SK-N-SH (cell line): ENCODE data around the gene FCHO2. TPM values are rescaled to one million over a fixed set of nuclear protein-coding genes. Genes with fewer than 3 reads are reported as not detected.

Experiments
- CTCF ChIA-PET: fragments of 300-600, 350-600 bp; formaldehyde crosslinking; extraction: SDS; loops from one replicate; lab custom pipeline; 2021; lab: Yijun Ruan, JAX
- POLR2A ChIA-PET: fragments of 350-600 bp; sonication (Branson Sonifier 250); formaldehyde crosslinking; extraction: SDS; loops from one replicate; lab custom pipeline; 2020; ENCODE audit warnings: antibody characterized with exemption, inconsistent platforms; lab: Yijun Ruan, JAX
- DNase-seq: peaks from one replicate; pipeline ENCODE4 v3.0.0; 2012
- H2AFZ ChIP-seq: fragments of 200-600 bp; sonication (generic); 2 replicates; pipeline ENCODE4 v1.8.1; 2016; ENCODE audit warnings: antibody characterized with exemption, mild to moderate bottlenecking, low read depth
- H3F3A ChIP-seq: fragments of 200-600 bp; sonication (generic); replicated peaks from 2 replicates; pipeline ENCODE3; 2016; ENCODE audit warnings: antibody characterized with exemption, mild to moderate bottlenecking; ENCODE audit not compliant: insufficient read depth
- H3K27ac ChIP-seq, 2 experiments: fragments of 200-500 bp in 1 of 2; fragments of 200-600 bp in 1 of 2; sonication (Bioruptor generic) in 1 of 2; sonication (generic), shearing (Covaris generic) in 1 of 2; 2 replicates each; pipeline versions ENCODE4 v1.5.1 to v1.6.1; 2014 to 2016; ENCODE audit warnings: low read depth in 2 of 2, inconsistent platforms in 1 of 2, low read length in 1 of 2, mild to moderate bottlenecking in 1 of 2, mixed read lengths in 1 of 2
- H3K27me3 ChIP-seq: fragments of 200-600 bp; sonication (generic), shearing (Covaris generic); 2 replicates; pipeline ENCODE4 v1.6.1; 2016; ENCODE audit warnings: mixed run types; ENCODE audit not compliant: insufficient read depth
- H3K36me3 ChIP-seq, 2 experiments: fragments of 200-500 bp in 1 of 2; fragments of 200-600 bp in 1 of 2; sonication (Bioruptor generic) in 1 of 2; sonication (generic) in 1 of 2; replicated peaks in 1 of 2; 2 replicates each; pipeline versions ENCODE3 to v1.5.1; 2014 to 2016; ENCODE audit warnings: low read length in 1 of 2, mild to moderate bottlenecking in 1 of 2; ENCODE audit not compliant: insufficient read depth in 2 of 2, control insufficient read depth in 1 of 2
- H3K4me1 ChIP-seq, 2 experiments: fragments of 200-500 bp in 1 of 2; fragments of 200-600 bp in 1 of 2; sonication (Bioruptor generic) in 1 of 2; sonication (generic), shearing (Covaris generic) in 1 of 2; 2 replicates each; pipeline versions ENCODE4 v1.5.1 to v1.6.1; 2014 to 2016; ENCODE audit warnings: low read depth in 1 of 2, low read length in 1 of 2, mixed run types in 1 of 2; ENCODE audit not compliant: insufficient read depth in 2 of 2, control insufficient read depth in 1 of 2
- H3K4me2 ChIP-seq: fragments of 200-600 bp; sonication (generic), shearing (Covaris generic); 2 replicates; pipeline ENCODE4 v1.6.1; 2017; ENCODE audit warnings: mixed run types
- H3K4me3 ChIP-seq, 2 experiments: fragments of 200-500 bp in 1 of 2; fragments of 200-600 bp in 1 of 2; sonication (Bioruptor generic) in 1 of 2; sonication (generic), shearing (Covaris generic) in 1 of 2; 2 replicates each; pipeline versions ENCODE4 v1.5.1 to v1.8.1; 2014 to 2016; ENCODE audit warnings: low read depth in 2 of 2, inconsistent platforms in 1 of 2, low read length in 1 of 2, mild to moderate bottlenecking in 1 of 2, mixed read lengths in 1 of 2, moderate library complexity in 1 of 2
- H3K79me2 ChIP-seq: fragments of 200-600 bp; sonication (generic); 2 replicates; pipeline ENCODE4 v1.8.1; 2017; ENCODE audit warnings: mild to moderate bottlenecking; ENCODE audit not compliant: insufficient read depth
- H3K9ac ChIP-seq: fragments of 200-600 bp; sonication (generic); 2 replicates; pipeline ENCODE4 v1.6.1; 2017; ENCODE audit warnings: mixed run types
- H3K9me2 ChIP-seq: fragments of 200-600 bp; sonication (generic); 2 replicates; pipeline ENCODE4 v1.6.1; 2017; ENCODE audit warnings: mixed run types
- H3K9me3 ChIP-seq: fragments of 200-600 bp; sonication (generic); 2 replicates; pipeline ENCODE4 v1.6.1; 2017; ENCODE audit warnings: mixed run types, mild to moderate bottlenecking, moderate library complexity
- H4K20me1 ChIP-seq: fragments of 200-600 bp; sonication (generic); 2 replicates; pipeline ENCODE4 v1.6.1; 2017; ENCODE audit warnings: mild to moderate bottlenecking, mixed run types; ENCODE audit not compliant: insufficient read depth
- CHD2 ChIP-seq: fragments of 150-350 bp; IDR thresholded peaks from 2 replicates; pipeline ENCODE4 v1.6.1; 2018; ENCODE audit warnings: low read length; ENCODE audit not compliant: partially characterized antibody
- EZH2phosphoT487 ChIP-seq: fragments of 200-600 bp; sonication (generic); IDR thresholded peaks from 2 replicates; pipeline ENCODE4 v1.6.1; 2017; ENCODE audit warnings: low read depth, mixed run types, mild to moderate bottlenecking, antibody characterized with exemption, moderate library complexity, borderline replicate concordance
- FOSL2 ChIP-seq: IDR thresholded peaks from 2 replicates; pipeline ENCODE4 v1.4.0; 2012; ENCODE audit warnings: low read depth, mild to moderate bottlenecking, moderate library complexity, borderline replicate concordance
- GATA2 ChIP-seq: sonication (generic); formaldehyde crosslinking; IDR thresholded peaks from 2 replicates; pipeline ENCODE4 v1.5.0; 2020; ENCODE audit warnings: mild to moderate bottlenecking, missing genetic modification reagents
- IRF3 ChIP-seq: fragments of 150-350 bp; IDR thresholded peaks from 2 replicates; pipeline ENCODE4 v1.6.1; 2016; ENCODE audit warnings: mild to moderate bottlenecking, low read depth, low read length
- JUND ChIP-seq: IDR thresholded peaks from 2 replicates; pipeline ENCODE4 v1.4.0; 2012
- MAX ChIP-seq: IDR thresholded peaks from 2 replicates; pipeline ENCODE4 v1.4.0; 2012; ENCODE audit warnings: low read depth
- MEF2A ChIP-seq: IDR thresholded peaks from 2 replicates; pipeline ENCODE4 v1.4.0; 2012; ENCODE audit warnings: low read depth, borderline replicate concordance
- NFIC ChIP-seq: IDR thresholded peaks from 2 replicates; pipeline ENCODE4 v1.4.0; 2012; ENCODE audit warnings: borderline replicate concordance
- PBX3 ChIP-seq: IDR thresholded peaks from 2 replicates; pipeline ENCODE4; 2012
- POLR2AphosphoS5 ChIP-seq: IDR thresholded peaks from 2 replicates; pipeline ENCODE4 v1.6.1; 2012; ENCODE audit warnings: low read depth, low read length
- REST ChIP-seq: IDR thresholded peaks from 2 replicates; pipeline ENCODE4 v1.6.1; 2012; ENCODE audit warnings: mild to moderate bottlenecking, low read depth, low read length, moderate library complexity
- RFX5 ChIP-seq: IDR thresholded peaks from 2 replicates; pipeline ENCODE4 v1.6.1; 2012; ENCODE audit warnings: mild to moderate bottlenecking, improper control_type of control experiment, low read length
- SMC3 ChIP-seq: IDR thresholded peaks from 2 replicates; pipeline ENCODE4 v1.6.1; 2012; ENCODE audit warnings: low read depth, low read length, improper control_type of control experiment
- TAF1 ChIP-seq: IDR thresholded peaks from 2 replicates; pipeline ENCODE4 v1.6.1; 2012; ENCODE audit warnings: low read depth, mild to moderate bottlenecking, low read length, moderate library complexity, borderline replicate concordance
- TEAD4 ChIP-seq: IDR thresholded peaks from 2 replicates; pipeline ENCODE4 v1.4.0; 2012; ENCODE audit warnings: mild to moderate bottlenecking, borderline replicate concordance; ENCODE audit not compliant: insufficient read depth
- USF2 ChIP-seq: fragments of 150-350 bp; IDR thresholded peaks from 2 replicates; pipeline ENCODE4 v1.6.1; 2017; ENCODE audit warnings: antibody characterized with exemption, low read length, low read depth, borderline replicate concordance
- WGBS: methylation state at CpG from one replicate; pipeline ENCODE4 v1.1.6; 2017; ENCODE audit warnings: low lambda C conversion rate; 5-methylcytosine and 5-hydroxymethylcytosine counted together
- polyA plus RNA-seq, 3 experiments: library from polyadenylated mRNA; depleted of rRNA; stranded (reverse); fragments of >200 nt; gene quantifications; 2 replicates each; pipeline ENCODE4 v1.2.3, GENCODE V29; 2012
- TF ChIP-seq, protein P1 (sequence below): IDR thresholded peaks from 2 replicates; pipeline ENCODE4 v1.4.0; 2012; ENCODE audit warnings: low read depth, borderline replicate concordance

FCHO2 gene
- polyA plus RNA-seq, 1 of the 3 experiments (the other 2 are of a cell fraction): 5.2 TPM

- no peaks in the 10 kb centered on the region for H3K4me1 ChIP-seq
- H3K36me3 ChIP-seq: peaks cover 13 to 57% of the 10 kb centered on the region in 2 experiments
- no peak overlapping the region for H3K27ac ChIP-seq
- H3K9me3 ChIP-seq: 0 out of 2 replicates have a peak, but pooled peaks cover 3% of the 10 kb centered on the region
- TF ChIP-seq JUND: no peak
- TF ChIP-seq MEF2A: no peak
- TF ChIP-seq IRF3: no peak
- no peak for TF ChIP-seq MAX
- TF ChIP-seq POLR2AphosphoS5: no peak
- TF ChIP-seq FOSL2: no peak
- no peak for TF ChIP-seq PBX3
- TF ChIP-seq EZH2phosphoT487: no peak
- TF ChIP-seq NFIC: no peak
- H2AFZ ChIP-seq: no peak overlapping the region
- no peak for DNase-seq
- no peak overlapping the region for H3K9ac ChIP-seq
- 0 out of 2 replicates have a peak, but pooled peaks cover 4% of the 10 kb centered on the region for H3K9me2 ChIP-seq
- H3K4me2 ChIP-seq: no peak overlapping the region
- no peak overlapping the region for H3K4me3 ChIP-seq
- H3F3A ChIP-seq: no peaks in the 10 kb centered on the region
- H4K20me1 ChIP-seq: no peaks in the 10 kb centered on the region
- CTCF ChIA-PET: interaction anchor here (0.5 kb wide), 1 partner anchor 1194 kb away, joined by 3 read pairs; no protein-coding TSS in a partner anchor
- H3K79me2 ChIP-seq: peaks cover 26% of the 10 kb centered on the region; the same call in 1 of the 2 replicates
- H3K27me3 ChIP-seq: no peaks in the 10 kb centered on the region
- POLR2A ChIA-PET: no interaction called here
These were observed 35.6 kb downstream of the FCHO2 start for GRCh38 chr5:72991394-72991793.

GRCh38 chr5:72994578-72994977 lies 38.7 kb downstream of the FCHO2 start:
- Histone ChIP-seq H3K27me3 (no peaks in the 10 kb centered on the region), H3K79me2 (0 out of 2 replicates have a peak, but pooled peaks cover 4% of the 10 kb centered on the region), H3K4me1 (no peaks in the 10 kb centered on the region), H3K9me3 (0 out of 2 replicates have a peak, but pooled peaks cover 3% of the 10 kb centered on the region), H3K4me2 (no peak overlapping the region), H3K27ac (no peak overlapping the region), H3K36me3 (peaks cover 13 to 56% of the 10 kb centered on the region in 2 experiments), H3F3A (no peaks in the 10 kb centered on the region), H4K20me1 (no peaks in the 10 kb centered on the region), H3K4me3 (no peak overlapping the region), H3K9ac (no peak overlapping the region), H3K9me2 (0 out of 2 replicates have a peak, but pooled peaks cover 4% of the 10 kb centered on the region), H2AFZ (no peak overlapping the region)
- WGBS: 79% methylated on average over 1 of the region's 1 CpG
- ChIA-PET POLR2A (no interaction called here), CTCF (no interaction called here)
- no peak for DNase-seq
- TF ChIP-seq, protein P1, sequence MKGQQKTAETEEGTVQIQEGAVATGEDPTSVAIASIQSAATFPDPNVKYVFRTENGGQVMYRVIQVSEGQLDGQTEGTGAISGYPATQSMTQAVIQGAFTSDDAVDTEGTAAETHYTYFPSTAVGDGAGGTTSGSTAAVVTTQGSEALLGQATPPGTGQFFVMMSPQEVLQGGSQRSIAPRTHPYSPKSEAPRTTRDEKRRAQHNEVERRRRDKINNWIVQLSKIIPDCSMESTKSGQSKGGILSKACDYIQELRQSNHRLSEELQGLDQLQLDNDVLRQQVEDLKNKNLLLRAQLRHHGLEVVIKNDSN: no peak
- TF ChIP-seq MEF2A (no peak), CHD2 (no peak), RFX5 (no peak), REST (no peak), USF2 (no peak), SMC3 (no peak), TEAD4 (no peak), PBX3 (no peak), GATA2 (no peak), TAF1 (no peak)
